Neutrophil (primary cell): ENCODE data around the gene XXYLT1.
A peak's percentile ranks its signal among the peaks of the same experiment; 100 is the strongest.

Experiments used
- H3K27ac ChIP-seq: fragments of 200-600 bp; sonication (generic); 2 replicates; pipeline ENCODE4 v1.5.1; 2016; ENCODE audit warnings: mild to moderate bottlenecking, moderate library complexity
- H3K27me3 ChIP-seq: fragments of 200-600 bp; sonication (generic); 2 replicates; pipeline ENCODE4 v1.6.0; 2016; ENCODE audit warnings: mild to moderate bottlenecking
- H3K36me3 ChIP-seq: fragments of 200-600 bp; sonication (generic); 2 replicates; pipeline ENCODE4 v1.5.1; 2017
- H3K4me1 ChIP-seq, 2 experiments: fragments of 200-600 bp in 1 of 2; sonication (generic) in 1 of 2; 1 replicate in 1 of 2; 2 replicates in 1 of 2; pipeline versions ENCODE4 v1.5.1 to v1.6.1; 2013 to 2016; ENCODE audit warnings: low read depth in 1 of 2, low read length in 1 of 2, mild to moderate bottlenecking in 1 of 2, moderate library complexity in 1 of 2; ENCODE audit not compliant: control insufficient read depth in 1 of 2, insufficient read depth in 1 of 2
- H3K4me3 ChIP-seq, 2 experiments: fragments of 200-600 bp in 1 of 2; sonication (generic) in 1 of 2; 1 replicate in 1 of 2; 2 replicates in 1 of 2; pipeline ENCODE4 v1.5.1; 2013 to 2016; ENCODE audit warnings: low read depth in 1 of 2, low read length in 1 of 2, mild to moderate bottlenecking in 1 of 2, moderate library complexity in 1 of 2
- H3K9me3 ChIP-seq: fragments of 200-600 bp; sonication (generic); 2 replicates; pipeline ENCODE4 v1.5.1; 2016
- TF ChIP-seq, protein P1 (sequence below): fragments of 200-600 bp; sonication (generic); IDR thresholded peaks from 2 replicates; pipeline ENCODE4 v1.5.1; 2016; ENCODE audit warnings: antibody characterized with exemption

Gene XXYLT1

DNA sequence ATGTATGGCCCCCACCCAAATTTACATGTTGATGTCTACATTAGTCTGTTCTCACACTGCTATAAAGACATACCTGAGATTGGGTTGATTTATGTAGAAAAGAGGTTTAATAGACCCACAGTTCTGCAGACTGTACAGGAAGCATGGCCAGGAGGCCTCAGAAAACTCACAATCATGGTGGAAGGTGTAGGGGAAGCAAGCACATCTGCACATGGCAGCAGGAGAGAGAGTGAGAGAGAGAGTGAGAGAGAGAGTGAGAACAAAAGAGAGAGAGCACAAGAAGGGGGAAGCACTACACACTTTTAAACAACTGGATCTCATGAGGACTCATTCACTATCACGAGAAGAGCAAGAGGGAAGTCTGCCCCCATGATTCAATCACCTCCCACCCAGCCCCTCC, 130.5 kb downstream of the XXYLT1 start:
- H3K27ac ChIP-seq = no peak overlapping the region
- H3K9me3 ChIP-seq = no peaks in the 10 kb centered on the region
- TF ChIP-seq, protein P1, sequence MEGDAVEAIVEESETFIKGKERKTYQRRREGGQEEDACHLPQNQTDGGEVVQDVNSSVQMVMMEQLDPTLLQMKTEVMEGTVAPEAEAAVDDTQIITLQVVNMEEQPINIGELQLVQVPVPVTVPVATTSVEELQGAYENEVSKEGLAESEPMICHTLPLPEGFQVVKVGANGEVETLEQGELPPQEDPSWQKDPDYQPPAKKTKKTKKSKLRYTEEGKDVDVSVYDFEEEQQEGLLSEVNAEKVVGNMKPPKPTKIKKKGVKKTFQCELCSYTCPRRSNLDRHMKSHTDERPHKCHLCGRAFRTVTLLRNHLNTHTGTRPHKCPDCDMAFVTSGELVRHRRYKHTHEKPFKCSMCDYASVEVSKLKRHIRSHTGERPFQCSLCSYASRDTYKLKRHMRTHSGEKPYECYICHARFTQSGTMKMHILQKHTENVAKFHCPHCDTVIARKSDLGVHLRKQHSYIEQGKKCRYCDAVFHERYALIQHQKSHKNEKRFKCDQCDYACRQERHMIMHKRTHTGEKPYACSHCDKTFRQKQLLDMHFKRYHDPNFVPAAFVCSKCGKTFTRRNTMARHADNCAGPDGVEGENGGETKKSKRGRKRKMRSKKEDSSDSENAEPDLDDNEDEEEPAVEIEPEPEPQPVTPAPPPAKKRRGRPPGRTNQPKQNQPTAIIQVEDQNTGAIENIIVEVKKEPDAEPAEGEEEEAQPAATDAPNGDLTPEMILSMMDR = no peak
- H3K27me3 ChIP-seq = no peaks in the 10 kb centered on the region
- no peak overlapping the region for H3K4me3 ChIP-seq
- H3K36me3 ChIP-seq = no peaks in the 10 kb centered on the region
- H3K4me1 ChIP-seq = peaks cover 13 to 16% of the 10 kb centered on the region in 2 experiments

DNA sequence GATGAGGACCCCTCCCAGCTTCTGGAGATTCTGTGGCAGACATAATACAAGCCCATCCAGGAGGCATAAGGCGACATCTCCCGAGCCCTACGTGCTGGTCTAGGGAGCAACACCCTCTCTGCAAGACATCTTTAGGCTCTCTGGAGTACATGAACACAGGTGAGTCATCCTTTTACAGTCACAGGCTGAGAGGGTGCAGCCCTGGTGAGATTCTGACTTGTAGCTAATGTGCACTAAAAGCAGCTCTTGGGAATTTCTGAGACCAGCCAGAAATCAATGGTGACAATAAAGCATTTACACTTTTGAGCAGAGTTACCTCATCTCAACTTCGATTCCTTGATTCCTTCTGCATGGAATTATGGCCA, 131.1 kb downstream of the XXYLT1 start:
- Histone ChIP-seq H3K4me3 (no peak overlapping the region), H3K36me3 (no peaks in the 10 kb centered on the region), H3K4me1 (peaks cover 13 to 16% of the 10 kb centered on the region in 2 experiments), H3K27me3 (no peaks in the 10 kb centered on the region), H3K27ac (no peak overlapping the region), H3K9me3 (no peaks in the 10 kb centered on the region)
- TF ChIP-seq, protein P1 = no peak

DNA sequence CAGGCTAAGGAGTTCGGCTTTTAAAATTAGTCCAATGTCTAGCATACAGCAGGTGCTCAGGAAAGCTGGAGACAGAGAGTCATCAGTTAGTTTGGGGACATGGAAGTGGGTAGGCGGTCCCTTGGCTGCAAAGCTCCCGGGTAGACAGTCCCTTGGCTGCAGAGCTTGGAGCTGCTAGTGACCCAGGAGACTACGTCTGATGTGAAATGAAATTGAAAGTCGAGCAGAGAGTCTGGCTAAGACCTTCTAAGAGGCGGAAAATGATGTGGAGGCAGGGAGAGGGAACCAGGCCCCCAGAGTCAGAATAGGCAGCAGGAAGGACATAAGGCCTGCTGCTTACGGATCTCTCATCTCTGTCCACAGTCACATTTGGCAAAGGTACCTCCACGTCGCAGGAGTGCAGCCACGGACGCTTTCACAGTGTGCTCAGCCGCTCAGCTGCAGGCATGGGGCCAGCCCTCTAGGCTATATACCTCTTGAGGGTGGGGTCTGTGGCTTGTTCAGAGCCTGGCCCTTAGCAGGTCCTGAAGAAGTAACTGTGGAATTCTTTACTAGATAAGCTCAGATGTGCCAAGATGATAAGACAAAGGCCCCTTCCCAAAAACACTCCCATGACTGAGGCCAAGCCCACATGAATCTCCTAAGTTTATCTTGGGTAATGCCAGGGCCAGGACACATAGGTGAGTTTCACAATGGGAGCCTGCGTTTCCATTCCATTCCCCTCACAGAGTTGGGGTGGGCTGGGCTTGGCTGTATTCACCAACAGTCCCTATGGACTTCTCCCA, 131.7 kb downstream of the XXYLT1 start:
- Histone ChIP-seq H3K4me1 (peaks cover 13 to 16% of the 10 kb centered on the region in 2 experiments), H3K9me3 (no peaks in the 10 kb centered on the region), H3K4me3 (no peak overlapping the region), H3K27me3 (no peaks in the 10 kb centered on the region), H3K27ac (no peak overlapping the region), H3K36me3 (no peaks in the 10 kb centered on the region)
- TF ChIP-seq, protein P1 = no peak

DNA sequence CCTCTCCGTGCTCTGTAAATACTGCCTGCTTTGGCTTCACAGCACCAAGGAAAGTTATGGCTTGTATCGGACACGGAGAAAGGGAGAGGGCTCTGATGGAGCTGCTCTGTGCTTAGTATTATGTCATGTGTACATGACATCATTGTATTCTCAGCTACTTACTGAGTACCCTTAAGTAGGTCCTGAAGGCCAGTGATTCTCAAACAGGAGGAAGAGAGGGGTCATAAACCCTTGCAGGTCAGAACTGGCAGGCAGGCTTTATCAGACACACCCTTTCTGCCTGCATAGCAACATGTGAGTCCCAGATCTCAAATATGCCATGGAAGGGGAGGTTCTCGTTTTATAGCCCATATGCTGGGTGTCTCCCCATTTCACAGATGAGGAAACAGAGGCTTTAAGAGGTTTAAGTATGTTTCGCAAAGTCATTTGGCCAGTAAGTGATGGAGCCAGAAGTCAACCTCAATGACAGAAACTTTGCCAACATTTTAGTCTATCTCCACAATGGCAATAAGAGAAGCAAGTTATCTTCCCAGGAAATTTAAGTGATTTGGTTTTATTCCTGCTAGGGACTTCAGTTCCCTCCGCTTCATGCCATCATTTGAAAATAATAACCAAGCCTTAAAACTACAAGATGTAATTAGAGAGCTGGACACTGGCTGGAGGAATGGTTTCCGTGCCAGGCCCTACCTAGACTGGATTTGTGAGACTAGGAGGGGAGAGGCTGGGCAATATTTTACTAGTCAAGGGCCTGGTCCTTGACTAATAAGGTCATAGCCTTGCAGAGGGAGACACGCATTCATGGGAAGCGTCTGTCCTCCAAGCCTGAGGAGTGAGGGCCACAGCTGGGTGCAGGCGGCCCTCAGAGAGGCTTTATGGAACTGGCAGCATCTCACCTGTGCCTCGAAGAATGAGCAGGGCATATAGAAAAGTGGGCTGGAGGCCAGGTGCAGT, 133.0 kb downstream of the XXYLT1 start:
- TF ChIP-seq, protein P1 = no peak
- H3K4me1 ChIP-seq = peaks cover 13 to 16% of the 10 kb centered on the region in 2 experiments

DNA sequence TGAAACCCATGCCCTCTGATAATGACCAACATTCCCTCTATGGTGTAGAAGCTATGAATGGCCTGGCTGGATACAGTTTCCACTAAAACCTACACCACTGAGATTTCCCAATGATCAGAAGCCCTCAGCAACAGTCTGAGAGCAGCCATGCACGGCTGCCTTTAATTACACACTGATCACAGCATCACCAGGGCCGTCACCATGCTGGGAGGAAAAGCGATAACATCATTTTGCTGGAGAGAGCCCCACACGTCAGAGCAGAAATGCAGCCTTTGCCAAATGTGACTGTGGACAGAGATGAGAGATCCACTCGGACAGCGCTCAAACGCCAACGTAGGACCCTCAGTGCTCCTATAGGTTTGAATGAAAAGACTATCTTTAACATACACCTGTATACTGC, 135.0 kb downstream of the XXYLT1 start:
- Histone ChIP-seq H3K27ac (peak overlapping the region; percentile 39), H3K9me3 (no peaks in the 10 kb centered on the region), H3K36me3 (no peaks in the 10 kb centered on the region), H3K27me3 (no peaks in the 10 kb centered on the region), H3K4me3 (no peak overlapping the region), H3K4me1 (peaks cover 13 to 16% of the 10 kb centered on the region in 2 experiments)
- TF ChIP-seq, protein P1 = no peak

More for the DNA sequence above, 133.0 kb downstream of the XXYLT1 start:
- H3K36me3 ChIP-seq = no peaks in the 10 kb centered on the region
- no peaks in the 10 kb centered on the region for H3K9me3 ChIP-seq
- H3K4me3 ChIP-seq = no peak overlapping the region
- no peak overlapping the region for H3K27ac ChIP-seq
- no peaks in the 10 kb centered on the region for H3K27me3 ChIP-seq
